NOMO-1 treated with dmso at 0.1 percent for 144 hours (cell line): Measurements from ENCODE around the gene TBXAS1.

Experiments used
- DNase-seq: peaks from one replicate; lab custom pipeline; 2025; ENCODE audit not compliant: unreplicated experiment; lab: John Stamatoyannopoulos, UW

Gene TBXAS1

GRCh38 chr7:140061607-140061930, 232.5 kb downstream of the TBXAS1 start:
- DNase-seq = no peak

GRCh38 chr7:140062118-140062527, 233.1 kb downstream of the TBXAS1 start:
- no peak for DNase-seq

GRCh38 chr7:140062528-140063299, 233.7 kb downstream of the TBXAS1 start, which contains the start of gene PARP12:
PARP12 (minus strand) TSS chr7:140062951; CDS start chr7:140062847, 104 bp downstream.
- peak; percentile 58 for DNase-seq

DNA sequence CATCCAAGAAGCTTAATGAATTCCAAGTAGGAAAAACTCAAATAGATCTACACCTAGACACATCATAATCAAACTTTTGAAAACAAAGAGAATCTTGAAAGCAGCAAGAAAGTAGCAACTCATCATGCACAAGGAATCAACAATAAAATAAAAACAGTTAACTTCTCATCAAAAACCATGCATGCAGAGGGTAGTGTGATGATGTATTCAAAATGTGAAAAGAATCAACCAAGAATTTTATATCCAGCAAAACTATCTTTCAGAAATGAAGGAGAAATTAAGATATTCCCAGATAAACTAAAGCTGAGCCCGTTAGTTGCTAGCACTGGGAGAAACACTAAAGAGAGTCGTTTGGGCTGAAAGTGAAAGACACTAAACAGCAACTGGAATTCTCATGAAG, 238.0 kb downstream of the TBXAS1 start:
- no peak for DNase-seq

DNA sequence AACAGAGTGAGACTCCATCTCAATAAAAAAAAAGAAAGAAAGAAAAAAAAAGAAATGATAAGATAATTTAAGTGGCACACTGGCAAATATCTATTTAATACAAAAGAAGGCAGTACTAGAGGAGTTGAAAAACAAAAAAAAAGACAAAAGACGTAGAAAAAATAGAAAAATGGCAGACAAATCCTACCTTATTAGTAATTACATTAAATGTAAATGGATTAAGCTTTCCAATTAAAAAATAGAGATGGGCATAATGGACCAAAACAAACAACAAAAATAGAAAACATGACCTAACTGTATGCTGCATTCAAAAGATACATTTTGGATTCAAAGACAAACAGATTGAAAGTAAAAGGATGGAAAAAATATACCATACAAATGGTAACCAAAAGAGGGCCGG, 239.0 kb downstream of the TBXAS1 start:
- DNase-seq = no peak

DNA sequence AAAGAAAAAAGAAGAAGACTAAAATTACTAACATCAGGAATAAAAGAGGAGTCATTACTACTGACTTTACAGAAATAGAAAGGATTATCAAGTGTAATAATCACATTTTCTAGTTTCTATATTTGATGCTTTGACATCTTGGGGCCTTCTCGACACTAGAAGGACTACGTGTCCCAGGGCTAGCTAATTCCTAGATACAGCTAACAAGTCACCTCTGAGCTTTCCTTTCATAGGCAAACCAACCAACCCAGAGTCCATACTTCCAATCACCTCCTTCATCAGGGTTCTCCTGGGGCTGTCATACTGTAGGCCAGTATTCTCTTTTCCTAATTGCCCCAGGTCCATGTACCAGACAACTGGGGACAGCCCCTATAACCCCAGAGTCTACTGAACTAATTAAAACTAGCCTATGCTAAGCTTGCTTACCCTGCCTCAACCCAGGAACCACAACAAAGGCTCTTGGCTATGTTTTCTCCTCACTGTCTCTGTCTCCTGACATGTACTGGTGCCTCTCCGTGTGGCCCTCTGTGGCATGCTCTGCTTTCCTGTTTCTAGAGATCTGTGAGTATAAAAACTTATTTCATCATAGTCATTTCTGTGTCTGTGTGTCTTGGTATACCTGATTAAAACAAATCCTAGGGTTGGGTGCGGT, 240.4 kb downstream of the TBXAS1 start:
- DNase-seq = no peak
